HG03135 (cell line): ENCODE measurements around the gene ZNF652.
"Not testable (repeated sequence)": the region's sequence is repeated elsewhere in the genome, so short reads cannot be mapped to it uniquely, and the experiment has no call there.

ENCODE experiments used
- ATAC-seq: cut with Tn5 transposase; IDR thresholded peaks from one replicate; pipeline ENCODE4 v1.9.1; 2021; ENCODE audit warnings: mild to moderate bottlenecking, moderate library complexity; ENCODE audit not compliant: unreplicated experiment

Gene ZNF652

GRCh38 chr17:49361902-49362722, at the start of gene ZNF652:
Gene ZNF652, minus strand, starts transcription at chr17:49362250. Its CDS starts 44,525 bp downstream, at chr17:49317725.
- peak; percentile 51 for ATAC-seq

- ATAC-seq: no peak
Measured at GRCh38 chr17:49409066-49409465, 47.0 kb upstream of the ZNF652 start.

GRCh38 chr17:49407981-49408501, 46.0 kb upstream of the ZNF652 start:
- ATAC-seq: peak; percentile 55

- no peak for ATAC-seq
Measured at GRCh38 chr17:49407086-49407485, 45.0 kb upstream of the ZNF652 start.

GRCh38 chr17:49406421-49407061, 44.5 kb upstream of the ZNF652 start:
- ATAC-seq: no peak

GRCh38 chr17:49404906-49405305, 42.9 kb upstream of the ZNF652 start:
- ATAC-seq: no peak

- ATAC-seq: no peak
Measured at GRCh38 chr17:49404361-49404760, 42.3 kb upstream of the ZNF652 start.

GRCh38 chr17:49403514-49404289, 41.7 kb upstream of the ZNF652 start:
- no peak for ATAC-seq

- no peak for ATAC-seq
Measured at GRCh38 chr17:49402706-49403105, 40.7 kb upstream of the ZNF652 start.

- no peak for ATAC-seq
Measured at GRCh38 chr17:49401971-49402611, 40.0 kb upstream of the ZNF652 start.

GRCh38 chr17:49399995-49400394, 37.9 kb upstream of the ZNF652 start:
- no peak for ATAC-seq

- ATAC-seq: no peak
Measured at GRCh38 chr17:49397586-49397985, 35.5 kb upstream of the ZNF652 start.

GRCh38 chr17:49393491-49394255, 31.6 kb upstream of the ZNF652 start:
- no peak for ATAC-seq

GRCh38 chr17:49390548-49391324, 28.7 kb upstream of the ZNF652 start:
- ATAC-seq: no peak

GRCh38 chr17:49389514-49390347, 27.7 kb upstream of the ZNF652 start:
- ATAC-seq: not testable (repeated sequence)

GRCh38 chr17:49388692-49389513, 26.9 kb upstream of the ZNF652 start:
- no peak for ATAC-seq

- ATAC-seq: no peak
Measured at GRCh38 chr17:49388290-49388640, 26.2 kb upstream of the ZNF652 start.
